Measurements from ENCODE around the gene PDLIM5.
"Not testable (repeated sequence)": the region's sequence is repeated elsewhere in the genome, so short reads cannot be mapped to it uniquely, and the experiment has no call there.

PDLIM5 gene, protein sequence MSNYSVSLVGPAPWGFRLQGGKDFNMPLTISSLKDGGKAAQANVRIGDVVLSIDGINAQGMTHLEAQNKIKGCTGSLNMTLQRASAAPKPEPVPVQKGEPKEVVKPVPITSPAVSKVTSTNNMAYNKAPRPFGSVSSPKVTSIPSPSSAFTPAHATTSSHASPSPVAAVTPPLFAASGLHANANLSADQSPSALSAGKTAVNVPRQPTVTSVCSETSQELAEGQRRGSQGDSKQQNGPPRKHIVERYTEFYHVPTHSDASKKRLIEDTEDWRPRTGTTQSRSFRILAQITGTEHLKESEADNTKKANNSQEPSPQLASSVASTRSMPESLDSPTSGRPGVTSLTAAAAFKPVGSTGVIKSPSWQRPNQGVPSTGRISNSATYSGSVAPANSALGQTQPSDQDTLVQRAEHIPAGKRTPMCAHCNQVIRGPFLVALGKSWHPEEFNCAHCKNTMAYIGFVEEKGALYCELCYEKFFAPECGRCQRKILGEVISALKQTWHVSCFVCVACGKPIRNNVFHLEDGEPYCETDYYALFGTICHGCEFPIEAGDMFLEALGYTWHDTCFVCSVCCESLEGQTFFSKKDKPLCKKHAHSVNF

GRCh38 chr4:94451695-94452475 lies at the start of gene PDLIM5:
Gene PDLIM5, plus strand, starts transcription at chr4:94451942. Its CDS starts 3,347 bp downstream, at chr4:94455289.
- DNase-seq (ENCODE audit: low spot score): peak; percentile 97
- no peak for TF ChIP-seq CTCF (IDR thresholded peaks at IDR 0.05; ENCODE audit: extremely low read depth, missing control alignments)

DNA sequence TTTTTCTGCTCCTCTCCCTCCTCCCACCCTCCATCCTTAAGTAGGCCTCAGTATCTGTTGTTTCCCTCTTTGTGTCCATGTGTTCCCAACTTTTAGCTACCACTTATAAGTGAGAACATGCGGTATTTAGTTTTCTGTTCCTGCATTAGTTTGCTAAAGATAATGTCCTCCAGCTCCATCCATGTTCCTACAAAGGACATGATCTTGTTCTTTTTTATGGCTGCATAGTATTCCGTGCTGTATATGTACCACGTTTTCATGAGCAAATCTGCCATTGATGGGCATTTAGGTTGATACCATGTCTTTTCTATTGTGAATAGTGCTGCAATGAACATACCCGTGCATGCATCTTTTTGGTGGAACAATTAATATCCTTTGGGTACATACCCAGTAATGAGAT lies 49.3 kb upstream of the PDLIM5 start:
- not testable (repeated sequence) for DNase-seq (ENCODE audit: low spot score)

DNA sequence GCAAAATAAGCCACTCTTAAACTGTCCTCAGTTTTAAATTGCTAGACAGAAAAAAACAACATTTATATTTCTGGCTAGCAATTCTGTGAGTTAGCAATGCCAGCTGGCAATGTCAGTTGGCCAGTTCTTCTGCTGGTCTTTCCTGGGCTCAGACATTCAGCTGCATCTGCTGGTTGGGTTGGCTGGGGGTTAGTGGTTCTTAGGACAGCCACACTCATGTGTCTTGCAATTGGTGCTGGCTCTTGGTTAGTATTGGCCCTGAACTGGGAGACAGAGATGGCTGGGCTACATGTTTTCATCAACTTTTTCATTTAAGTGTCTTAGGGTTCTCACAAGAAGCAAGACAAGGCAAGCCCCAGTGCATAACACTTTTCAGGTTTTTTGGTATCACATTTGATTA lies 48.0 kb upstream of the PDLIM5 start:
- no peak for DNase-seq (ENCODE audit: low spot score)
- no peak for TF ChIP-seq CTCF (IDR thresholded peaks at IDR 0.05; ENCODE audit: extremely low read depth, missing control alignments)

DNA sequence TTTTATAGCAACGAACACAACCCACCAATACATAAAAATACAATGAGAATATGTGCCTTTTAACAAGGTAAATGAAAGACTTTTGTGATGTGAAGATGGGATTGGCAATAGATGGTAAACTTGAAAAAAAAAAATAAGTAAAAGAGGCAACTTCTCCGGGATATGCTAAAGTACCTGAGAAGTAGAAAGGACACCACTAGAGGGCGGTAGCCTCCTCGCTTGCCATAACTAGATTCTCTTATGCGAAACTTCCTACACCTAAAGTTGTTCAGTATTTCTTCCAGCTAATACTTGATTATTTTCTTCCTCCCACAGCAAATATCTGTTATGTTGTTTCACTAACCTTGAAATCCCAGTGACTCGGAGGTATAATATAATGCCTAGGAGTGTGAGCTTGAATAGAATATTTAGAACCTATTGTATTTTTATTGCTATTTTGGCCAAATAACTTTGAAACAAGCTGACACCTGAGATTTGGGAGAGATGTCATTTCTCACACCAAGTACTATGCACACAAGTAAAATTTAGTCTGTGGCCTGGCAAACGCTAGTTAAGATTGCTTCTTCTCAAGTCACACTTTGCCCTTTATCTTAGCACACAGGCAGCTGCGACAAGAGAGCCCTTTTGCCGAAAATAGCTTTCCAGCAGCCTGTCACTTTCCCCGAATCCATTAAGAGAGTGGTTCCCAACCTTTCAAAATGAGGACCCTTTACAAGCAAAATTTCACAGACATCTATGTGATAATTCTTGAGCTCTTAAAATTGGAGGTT lies 44.9 kb upstream of the PDLIM5 start:
- peak; percentile 39 for DNase-seq (ENCODE audit: low spot score)
- peak; percentile 58 for TF ChIP-seq CTCF (IDR thresholded peaks at IDR 0.05; ENCODE audit: extremely low read depth, missing control alignments)

- TF ChIP-seq CTCF (IDR thresholded peaks at IDR 0.05; ENCODE audit: extremely low read depth, missing control alignments): no peak
- DNase-seq (ENCODE audit: low spot score): no peak
Measured at GRCh38 chr4:94407846-94408245, 43.9 kb upstream of the PDLIM5 start.

GRCh38 chr4:94408549-94409374 lies 43.0 kb upstream of the PDLIM5 start:
- DNase-seq (ENCODE audit: low spot score): no peak
- TF ChIP-seq CTCF (IDR thresholded peaks at IDR 0.05; ENCODE audit: extremely low read depth, missing control alignments): no peak

DNA sequence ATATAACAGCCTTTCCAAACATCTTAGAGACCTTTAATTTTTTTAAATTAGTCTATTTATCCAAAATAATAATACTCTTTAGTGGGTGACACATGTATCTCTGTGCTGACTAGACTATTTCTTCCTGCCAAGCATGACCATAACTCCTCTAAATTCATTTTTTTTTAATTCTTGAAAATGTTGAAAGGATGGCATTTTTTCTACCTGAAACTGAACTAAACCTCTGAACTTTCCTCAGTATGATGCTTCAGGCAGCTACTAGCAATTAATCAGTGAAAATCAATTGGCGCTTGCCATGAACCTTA lies 42.4 kb upstream of the PDLIM5 start:
- TF ChIP-seq CTCF (IDR thresholded peaks at IDR 0.05; ENCODE audit: extremely low read depth, missing control alignments): no peak
- no peak for DNase-seq (ENCODE audit: low spot score)
